ENCODE data around the gene PEX11A. TPM values are rescaled to one million over a fixed set of nuclear protein-coding genes. Genes with fewer than 3 reads are reported as not detected.

PEX11A gene
- total RNA-seq, 2 donors from 2014 or later, result 4.0 to 7.3 TPM

DNA sequence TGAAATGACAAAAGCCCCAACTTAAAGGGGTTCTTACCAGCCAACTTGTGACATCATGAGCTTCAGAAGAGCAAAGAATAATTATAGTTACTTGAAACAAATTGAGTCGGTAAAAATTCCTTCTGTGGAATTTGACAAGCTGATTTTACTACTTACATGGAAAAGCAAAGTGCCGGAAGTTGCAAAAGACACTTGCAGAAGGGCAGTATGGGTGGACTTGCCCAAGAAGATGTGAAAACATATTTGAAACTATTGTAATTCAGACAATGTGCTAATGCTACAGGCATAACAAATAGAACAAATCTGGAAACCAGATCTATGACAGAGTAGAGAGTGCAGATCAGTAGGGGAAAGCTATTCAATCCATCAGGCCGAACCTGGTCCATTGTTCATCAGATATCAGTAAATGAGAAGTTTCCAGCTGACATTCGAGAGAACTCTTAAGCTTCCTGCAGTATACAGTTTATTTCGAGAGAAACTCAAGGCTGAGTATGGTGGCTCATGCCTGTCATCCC lies 32.8 kb downstream of the PEX11A start:
- H3K4me1 Mint-ChIP-seq (ENCODE audit: low read depth), result peaks cover 21% of the 10 kb centered on the region
- H3K27ac Mint-ChIP-seq, result no peak overlapping the region
- H3K36me3 Mint-ChIP-seq (ENCODE audit: insufficient read depth in 2 of 2), result no peaks in the 10 kb centered on the region
- no peak overlapping the region for H3K4me3 Mint-ChIP-seq
- DNase-seq (no peak), ATAC-seq (replicated peaks in 1 of 2) (no peak)
- no peaks in the 10 kb centered on the region for H3K9me3 Mint-ChIP-seq
- H3K27me3 Mint-ChIP-seq (ENCODE audit: low read depth), result peaks cover 76% of the 10 kb centered on the region

GRCh38 chr15:89656116-89656815 lies 34.3 kb downstream of the PEX11A start:
- Mint-ChIP-seq H3K9me3 (no peaks in the 10 kb centered on the region), H3K27me3 (ENCODE audit: low read depth) (peaks cover 75% of the 10 kb centered on the region), H3K27ac (no peak overlapping the region), H3K4me1 (ENCODE audit: low read depth) (peaks cover 21% of the 10 kb centered on the region), H3K4me3 (peak overlapping the region; percentile 87 to 89), H3K36me3 (ENCODE audit: insufficient read depth in 2 of 2) (no peaks in the 10 kb centered on the region)
- DNase-seq (no peak), ATAC-seq (replicated peaks in 1 of 2) (peak in 1 of 2 donors; percentile 41)

DNA sequence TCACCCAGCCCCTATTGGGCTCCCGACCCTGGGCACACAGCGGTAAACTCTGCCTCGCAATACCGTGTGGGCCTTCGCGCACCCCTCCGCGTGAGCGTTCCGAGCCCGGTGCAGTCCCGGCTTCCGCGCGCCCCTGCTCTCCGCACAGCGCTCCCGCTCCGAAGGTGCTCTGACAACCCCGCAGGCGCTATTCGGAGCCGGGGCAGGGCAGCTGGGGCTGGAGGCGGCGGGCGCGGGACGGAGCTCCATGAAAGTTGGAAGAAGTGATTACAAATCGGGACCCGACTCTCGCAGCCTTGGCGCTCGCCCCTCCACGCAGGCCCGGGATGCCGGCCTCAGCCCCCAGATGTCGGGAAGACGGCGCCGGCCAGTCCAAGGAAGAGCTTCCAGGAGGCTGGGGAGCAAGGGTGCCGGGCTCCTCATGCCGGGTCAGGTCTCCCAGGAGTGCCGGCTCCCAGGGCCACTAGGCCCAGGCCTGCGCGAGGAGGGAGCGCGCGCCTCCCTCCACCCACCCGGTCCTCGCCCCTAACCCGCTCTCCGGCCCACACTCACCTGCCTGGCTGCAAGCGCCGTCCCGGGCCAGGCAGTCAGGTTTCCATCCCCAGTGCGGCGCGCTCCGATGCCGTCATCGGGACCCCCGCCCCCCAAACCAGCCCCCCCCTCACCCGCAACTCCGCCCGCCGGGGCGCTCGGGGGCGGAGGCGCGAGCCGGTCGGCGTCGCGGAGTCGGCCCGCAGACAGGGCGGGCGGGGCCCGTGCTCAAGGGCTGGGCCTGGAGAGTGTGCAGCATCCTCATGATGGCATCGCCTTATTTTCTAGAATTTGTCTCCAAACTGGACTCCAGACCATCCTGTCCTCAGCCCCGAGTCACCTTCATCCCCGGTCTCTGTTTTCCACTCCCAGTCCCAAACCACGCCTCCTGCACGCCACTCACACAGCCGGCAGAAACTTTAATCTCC lies 35.4 kb downstream of the PEX11A start, which contains the start of gene KIF7:
Gene KIF7, minus strand, starts transcription at position 621 of the 959 bp plus-strand sequence. CDS start 2,537 bp downstream, outside the sequence.
- Mint-ChIP-seq H3K36me3 (ENCODE audit: insufficient read depth in 2 of 2) (no peaks in the 10 kb centered on the region), H3K27ac (no peak within 1 kb of the TSS), H3K27me3 (ENCODE audit: low read depth) (peaks cover 64% of the 10 kb centered on the region), H3K9me3 (no peaks in the 10 kb centered on the region), H3K4me1 (ENCODE audit: low read depth) (peaks cover 21% of the 10 kb centered on the region), H3K4me3 (peak within 1 kb of the TSS; percentile 87 to 89)
- peak; percentile 76 to 78 for ATAC-seq (replicated peaks in 1 of 2)
- peak; percentile 42 to 43 for DNase-seq

- H3K27me3 Mint-ChIP-seq (ENCODE audit: low read depth), result peaks cover 59% of the 10 kb centered on the region
- H3K27ac Mint-ChIP-seq, result no peak overlapping the region
- H3K36me3 Mint-ChIP-seq (ENCODE audit: insufficient read depth in 2 of 2), result no peaks in the 10 kb centered on the region
- peak overlapping the region; percentile 86 to 89 for H3K4me3 Mint-ChIP-seq
- no peaks in the 10 kb centered on the region for H3K9me3 Mint-ChIP-seq
- ATAC-seq (replicated peaks in 1 of 2), result no peak
- DNase-seq, result no peak
- H3K4me1 Mint-ChIP-seq (ENCODE audit: low read depth), result peaks cover 21% of the 10 kb centered on the region
Observed at GRCh38 chr15:89654301-89654761, 36.2 kb downstream of the PEX11A start.

GRCh38 chr15:89653578-89653977 lies 37.0 kb downstream of the PEX11A start:
- no peak overlapping the region for H3K4me3 Mint-ChIP-seq
- no peaks in the 10 kb centered on the region for H3K36me3 Mint-ChIP-seq (ENCODE audit: insufficient read depth in 2 of 2)
- DNase-seq (no peak), ATAC-seq (replicated peaks in 1 of 2) (no peak)
- H3K27ac Mint-ChIP-seq, result no peak overlapping the region
- H3K27me3 Mint-ChIP-seq (ENCODE audit: low read depth), result peaks cover 54% of the 10 kb centered on the region
- H3K4me1 Mint-ChIP-seq (ENCODE audit: low read depth), result peaks cover 21% of the 10 kb centered on the region
- no peaks in the 10 kb centered on the region for H3K9me3 Mint-ChIP-seq

GRCh38 chr15:89652666-89653065 lies 37.9 kb downstream of the PEX11A start:
- H3K36me3 Mint-ChIP-seq (ENCODE audit: insufficient read depth in 2 of 2), result no peaks in the 10 kb centered on the region
- H3K4me3 Mint-ChIP-seq, result no peak overlapping the region
- no peaks in the 10 kb centered on the region for H3K9me3 Mint-ChIP-seq
- ATAC-seq (replicated peaks in 1 of 2) (no peak), DNase-seq (no peak)
- H3K27me3 Mint-ChIP-seq (ENCODE audit: low read depth), result peaks cover 47% of the 10 kb centered on the region
- H3K4me1 Mint-ChIP-seq (ENCODE audit: low read depth), result peaks cover 21% of the 10 kb centered on the region
- no peak overlapping the region for H3K27ac Mint-ChIP-seq

GRCh38 chr15:89652131-89652530 lies 38.4 kb downstream of the PEX11A start:
- ATAC-seq (replicated peaks in 1 of 2) (no peak), DNase-seq (no peak)
- Mint-ChIP-seq H3K4me1 (ENCODE audit: low read depth) (peaks cover 25% of the 10 kb centered on the region), H3K9me3 (no peaks in the 10 kb centered on the region), H3K27ac (no peak overlapping the region), H3K36me3 (ENCODE audit: insufficient read depth in 2 of 2) (no peaks in the 10 kb centered on the region), H3K4me3 (no peak overlapping the region), H3K27me3 (ENCODE audit: low read depth) (peaks cover 44% of the 10 kb centered on the region)

- H3K9me3 Mint-ChIP-seq, result no peaks in the 10 kb centered on the region
- peaks cover 16% of the 10 kb centered on the region for H3K4me1 Mint-ChIP-seq (ENCODE audit: low read depth)
- no peaks in the 10 kb centered on the region for H3K36me3 Mint-ChIP-seq (ENCODE audit: insufficient read depth in 2 of 2)
- no peak for ATAC-seq (replicated peaks in 1 of 2)
- no peak for DNase-seq
- H3K27ac Mint-ChIP-seq, result no peak overlapping the region
- H3K27me3 Mint-ChIP-seq (ENCODE audit: low read depth), result peaks cover 24% of the 10 kb centered on the region
- H3K4me3 Mint-ChIP-seq, result no peak overlapping the region
Observed at GRCh38 chr15:89649716-89650115, 40.8 kb downstream of the PEX11A start.

DNA sequence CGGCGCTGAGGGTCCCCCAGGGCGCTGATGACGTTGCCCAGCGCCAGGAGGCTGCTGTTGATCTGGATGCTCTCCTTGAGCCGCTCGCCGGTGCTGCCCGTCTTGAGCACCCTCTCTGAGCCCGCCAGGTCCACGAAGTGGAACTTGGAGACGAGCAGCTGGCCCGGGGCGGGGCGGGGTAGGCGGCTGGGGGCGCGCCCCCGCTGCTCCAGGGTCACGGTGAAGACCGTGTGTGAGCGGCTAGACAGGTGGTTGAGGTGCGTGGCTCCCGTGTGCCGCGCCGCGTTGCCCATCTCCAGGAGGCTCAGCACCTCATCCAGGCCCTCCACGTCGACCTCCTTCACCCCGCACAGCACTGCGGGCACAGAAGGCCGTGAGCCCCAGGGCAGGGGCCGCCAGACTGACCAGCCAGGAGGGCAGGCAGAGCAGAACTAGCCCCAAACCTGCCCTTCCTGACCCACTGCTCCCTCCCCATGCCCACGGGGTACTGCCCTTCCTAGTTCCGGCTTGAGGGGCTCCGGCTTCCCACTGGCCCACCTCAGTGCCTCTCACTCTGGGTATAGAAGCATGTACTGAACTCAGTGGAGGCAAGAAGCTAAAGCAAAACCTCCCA lies 41.4 kb downstream of the PEX11A start:
- Mint-ChIP-seq H3K36me3 (ENCODE audit: insufficient read depth in 2 of 2) (no peaks in the 10 kb centered on the region), H3K4me3 (no peak overlapping the region)
- no peak for DNase-seq

GRCh38 chr15:89648106-89649012 lies 42.2 kb downstream of the PEX11A start:
- ATAC-seq (replicated peaks in 1 of 2) (no peak), DNase-seq (no peak)
- H3K9me3 Mint-ChIP-seq, result no peaks in the 10 kb centered on the region
- H3K27ac Mint-ChIP-seq, result no peak overlapping the region
- no peak overlapping the region for H3K4me3 Mint-ChIP-seq
- peaks cover 12% of the 10 kb centered on the region for H3K27me3 Mint-ChIP-seq (ENCODE audit: low read depth)
- no peaks in the 10 kb centered on the region for H3K36me3 Mint-ChIP-seq (ENCODE audit: insufficient read depth in 2 of 2)
- H3K4me1 Mint-ChIP-seq (ENCODE audit: low read depth), result peaks cover 8% of the 10 kb centered on the region

More for the DNA sequence above, 41.4 kb downstream of the PEX11A start:
- no peaks in the 10 kb centered on the region for H3K9me3 Mint-ChIP-seq
- ATAC-seq (replicated peaks in 1 of 2), result no peak
- H3K27ac Mint-ChIP-seq, result no peak overlapping the region
- H3K4me1 Mint-ChIP-seq (ENCODE audit: low read depth), result peaks cover 10% of the 10 kb centered on the region
- H3K27me3 Mint-ChIP-seq (ENCODE audit: low read depth), result peaks cover 18% of the 10 kb centered on the region

GRCh38 chr15:89647191-89647851 lies 43.2 kb downstream of the PEX11A start:
- H3K27ac Mint-ChIP-seq, result no peak overlapping the region
- ATAC-seq (replicated peaks in 1 of 2) (peak; percentile 76 to 80), DNase-seq (peak; percentile 72 to 78)
- peaks cover 5% of the 10 kb centered on the region for H3K4me1 Mint-ChIP-seq (ENCODE audit: low read depth)
- peaks cover 4% of the 10 kb centered on the region for H3K27me3 Mint-ChIP-seq (ENCODE audit: low read depth)
- no peaks in the 10 kb centered on the region for H3K36me3 Mint-ChIP-seq (ENCODE audit: insufficient read depth in 2 of 2)
- no peaks in the 10 kb centered on the region for H3K9me3 Mint-ChIP-seq
- H3K4me3 Mint-ChIP-seq, result no peak overlapping the region
